ENCODE data around the gene LMNTD1. TPM values are rescaled to one million over a fixed set of nuclear protein-coding genes. Genes with fewer than 3 reads are reported as not detected.
"Not testable (repeated sequence)": the region's sequence is repeated elsewhere in the genome, so short reads cannot be mapped to it uniquely, and the experiment has no call there.

Gene LMNTD1
- not detected for total RNA-seq
- long read RNA-seq: 0 reads

- DNase-seq: no peak
- no peak for ATAC-seq (ENCODE audit: poor library complexity)
- intact Hi-C loops (cut with DNase I): no loop called here
Measured at GRCh38 chr12:25553098-25553497, at the start of gene LMNTD1. Gene LMNTD1 (minus strand): TSS chr12:25553283. CDS start chr12:25552959, 324 bp downstream.

- ATAC-seq (ENCODE audit: poor library complexity) (no peak), DNase-seq (no peak)
- intact Hi-C loops (cut with DNase I): no loop called here
Measured at GRCh38 chr12:25598956-25599355, 45.9 kb upstream of the LMNTD1 start.

- ATAC-seq (ENCODE audit: poor library complexity); DNase-seq; intact Hi-C loops (cut with DNase I): not testable (repeated sequence)
Measured at GRCh38 chr12:25595496-25595895, 42.4 kb upstream of the LMNTD1 start.

GRCh38 chr12:25594376-25594775 lies 41.3 kb upstream of the LMNTD1 start:
- intact Hi-C loops (cut with DNase I): no loop called here
- ATAC-seq (ENCODE audit: poor library complexity) (no peak), DNase-seq (no peak)

GRCh38 chr12:25592725-25593495 lies 39.8 kb upstream of the LMNTD1 start:
- ATAC-seq (ENCODE audit: poor library complexity) (no peak), DNase-seq (no peak)
- intact Hi-C loops (cut with DNase I): no loop called here

- intact Hi-C loops (cut with DNase I): no loop called here
- no peak for ATAC-seq (ENCODE audit: poor library complexity)
- DNase-seq: no peak
Measured at GRCh38 chr12:25591144-25591543, 38.1 kb upstream of the LMNTD1 start.

GRCh38 chr12:25590011-25590721 lies 37.1 kb upstream of the LMNTD1 start:
- no peak for DNase-seq
- intact Hi-C loops (cut with DNase I): no loop called here
- no peak for ATAC-seq (ENCODE audit: poor library complexity)

- no peak for ATAC-seq (ENCODE audit: poor library complexity)
- intact Hi-C loops (cut with DNase I): no loop called here
- DNase-seq: no peak
Measured at GRCh38 chr12:25587346-25587745, 34.3 kb upstream of the LMNTD1 start.

- intact Hi-C loops (cut with DNase I): no loop called here
- no peak for ATAC-seq (ENCODE audit: poor library complexity)
Measured at GRCh38 chr12:25585662-25586061, 32.6 kb upstream of the LMNTD1 start.

GRCh38 chr12:25585021-25585523 lies 32.0 kb upstream of the LMNTD1 start:
- DNase-seq (no peak), ATAC-seq (ENCODE audit: poor library complexity) (peak; percentile 79)
- intact Hi-C loops (cut with DNase I): no loop called here

More at GRCh38 chr12:25585662-25586061, 32.6 kb upstream of the LMNTD1 start:
- DNase-seq: no peak

- ATAC-seq (ENCODE audit: poor library complexity) (no peak), DNase-seq (no peak)
- intact Hi-C loops (cut with DNase I): no loop called here
Measured at GRCh38 chr12:25584596-25584995, 31.5 kb upstream of the LMNTD1 start.

GRCh38 chr12:25583545-25583944 lies 30.5 kb upstream of the LMNTD1 start:
- DNase-seq (no peak), ATAC-seq (ENCODE audit: poor library complexity) (peak; percentile 68)
- intact Hi-C loops (cut with DNase I): no loop called here

GRCh38 chr12:25581067-25581466 lies 28.0 kb upstream of the LMNTD1 start:
- ATAC-seq (ENCODE audit: poor library complexity): no peak
- intact Hi-C loops (cut with DNase I): no loop called here
- DNase-seq: no peak

GRCh38 chr12:25578411-25579143 lies 25.5 kb upstream of the LMNTD1 start:
- ATAC-seq (ENCODE audit: poor library complexity) (no peak), DNase-seq (no peak)
- intact Hi-C loops (cut with DNase I): no loop called here

GRCh38 chr12:25574761-25575160 lies 21.7 kb upstream of the LMNTD1 start:
- ATAC-seq (ENCODE audit: poor library complexity) (no peak), DNase-seq (no peak)
- intact Hi-C loops (cut with DNase I): no loop called here

GRCh38 chr12:25573346-25573745 lies 20.3 kb upstream of the LMNTD1 start:
- intact Hi-C loops (cut with DNase I): no loop called here
- DNase-seq (no peak), ATAC-seq (ENCODE audit: poor library complexity) (no peak)

- DNase-seq: no peak
- intact Hi-C loops (cut with DNase I): no loop called here
Measured at GRCh38 chr12:25570418-25570817, 17.3 kb upstream of the LMNTD1 start.

GRCh38 chr12:25566202-25566949 lies 13.3 kb upstream of the LMNTD1 start:
- ATAC-seq (ENCODE audit: poor library complexity): no peak
- no peak for DNase-seq
- intact Hi-C loops (cut with DNase I): no loop called here

More at GRCh38 chr12:25570418-25570817, 17.3 kb upstream of the LMNTD1 start:
- ATAC-seq (ENCODE audit: poor library complexity): no peak

- no peak for DNase-seq
- no peak for ATAC-seq (ENCODE audit: poor library complexity)
- intact Hi-C loops (cut with DNase I): no loop called here
Measured at GRCh38 chr12:25558586-25558985, 5.5 kb upstream of the LMNTD1 start.
